K562 (cell line): Measurements from ENCODE around the gene DPYSL3. TPM values are rescaled to one million over a fixed set of nuclear protein-coding genes. Genes with fewer than 3 reads are reported as not detected.

Experiments used
- ATAC-seq: fragments of 200-7000 bp; cut with Tn5 transposase; 3 replicates; pipeline ENCODE4 v1.9.1; 2020; ENCODE audit warnings: moderate library complexity
- BruUV-seq: library from RNA; stranded (reverse); fragments of 400-500 nt; replicated peaks from 2 replicates; lab custom pipeline; 2021; lab: Mats Ljungman, UMichigan
- CTCF ChIA-PET: fragments of 300-600 bp; formaldehyde crosslinking; extraction: SDS; loops from one replicate; lab custom pipeline; 2021; ENCODE audit warnings: low intra/inter-chr PET ratio; lab: Yijun Ruan, JAX
- POLR2A ChIA-PET: fragments of 300-600, 350-650 bp; sonication (Branson Sonifier 250); formaldehyde crosslinking; extraction: SDS; loops from one replicate; lab custom pipeline; 2021; ENCODE audit warnings: antibody characterized with exemption, inconsistent platforms; lab: Yijun Ruan, JAX
- DNase-seq, 4 experiments: peaks; one replicate each; pipeline versions ENCODE4 v3.0.0 to v3.0.0-alpha.2; 2011 to 2018; ENCODE audit warnings: low spot score in 3 of 4, mixed read lengths in 3 of 4; ENCODE audit errors: extremely low read depth in 1 of 4
- FAIRE-seq: peaks from 2 replicates; lab custom pipeline; 2011; peaks lifted over from hg19 to GRCh38; lab: Jason Lieb, UNC
- H2AFZ ChIP-seq: 2 replicates; pipeline ENCODE4 v1.6.0; 2011; ENCODE audit warnings: low read depth, low read length, control low read depth, inconsistent platforms
- H3K27ac ChIP-seq: fragments of 200-600 bp; 3 replicates; pipeline ENCODE4 v1.8.0; 2011; ENCODE audit warnings: low read depth, mild to moderate bottlenecking, control low read depth, inconsistent platforms, low read length, moderate library complexity, mixed read lengths; ENCODE audit errors: extremely low read depth
- H3K27me3 ChIP-seq, 2 experiments: fragments of 300-600 bp in 1 of 2; 2 replicates in 1 of 2; 3 replicates in 1 of 2; pipeline versions ENCODE4 v1.6.0 to v1.8.0; 2011; ENCODE audit warnings: inconsistent platforms in 2 of 2, low read length in 2 of 2, mild to moderate bottlenecking in 1 of 2, mixed read lengths in 1 of 2, moderate library complexity in 1 of 2; ENCODE audit not compliant: control insufficient read depth in 2 of 2, insufficient read depth in 2 of 2
- H3K36me3 ChIP-seq: fragments of 300-600 bp; 3 replicates; pipeline ENCODE4 v1.8.0; 2011; ENCODE audit warnings: mild to moderate bottlenecking, low read length, inconsistent platforms; ENCODE audit not compliant: control insufficient read depth, insufficient read depth
- H3K4me1 ChIP-seq, 2 experiments: fragments of 200-600 bp in 1 of 2; replicated peaks in 1 of 2; 2 replicates in 1 of 2; 3 replicates in 1 of 2; pipeline versions ENCODE4 v1.5.1 to v1.8.0; 2011; ENCODE audit warnings: inconsistent platforms in 2 of 2, low read length in 2 of 2, mild to moderate bottlenecking in 1 of 2, mixed read lengths in 1 of 2, moderate library complexity in 1 of 2; ENCODE audit not compliant: control insufficient read depth in 2 of 2, insufficient read depth in 2 of 2
- H3K4me2 ChIP-seq: 2 replicates; pipeline ENCODE4 v1.6.1; 2011; ENCODE audit warnings: low read length, control low read depth, inconsistent platforms, mixed read lengths; ENCODE audit not compliant: insufficient read depth
- H3K4me3 ChIP-seq: fragments of 200-600 bp; sonication (generic), shearing (Covaris generic); 2 replicates; pipeline ENCODE4 v1.5.1; 2016; ENCODE audit warnings: control low read depth, inconsistent platforms
- H3K79me2 ChIP-seq: fragments of 200-600 bp; 3 replicates; pipeline ENCODE4 v1.8.0; 2011; ENCODE audit warnings: low read length, inconsistent platforms; ENCODE audit not compliant: control insufficient read depth, insufficient read depth
- H3K9ac ChIP-seq, 2 experiments: 2 replicates each; pipeline versions ENCODE4 v1.6.0 to v1.6.1; 2011; ENCODE audit warnings: low read depth in 2 of 2, low read length in 2 of 2, control low read depth in 1 of 2, inconsistent platforms in 1 of 2, mild to moderate bottlenecking in 1 of 2, mixed read lengths in 1 of 2; ENCODE audit not compliant: insufficient read depth in 1 of 2
- H3K9me1 ChIP-seq: one replicate; pipeline ENCODE4 v1.6.0; 2011; ENCODE audit warnings: inconsistent platforms, mild to moderate bottlenecking, low read length, moderate library complexity; ENCODE audit not compliant: control insufficient read depth, insufficient read depth
- H3K9me3 ChIP-seq: replicated peaks from 2 replicates; pipeline ENCODE4 v1.5.1; 2011; ENCODE audit warnings: low read depth, low read length, inconsistent platforms; ENCODE audit not compliant: control insufficient read depth, insufficient read depth
- H4K20me1 ChIP-seq: replicated peaks from 2 replicates; pipeline ENCODE4 v1.6.1; 2011; ENCODE audit warnings: low read length, inconsistent platforms, mixed read lengths; ENCODE audit not compliant: control insufficient read depth, insufficient read depth
- BMI1 ChIP-seq: fragments of 150-350 bp; IDR thresholded peaks from 2 replicates; pipeline ENCODE4 v1.6.1; 2014; ENCODE audit warnings: low read length
- BRD9 ChIP-seq: fragments of 450-650 bp; IDR thresholded peaks from 2 replicates; pipeline ENCODE4 v1.6.1; 2018; ENCODE audit warnings: low read depth; ENCODE audit not compliant: partially characterized antibody
- BRF2 ChIP-seq: IDR thresholded peaks from 3 replicates; pipeline ENCODE4 v1.6.1; 2011; ENCODE audit warnings: borderline replicate concordance, mild to moderate bottlenecking; ENCODE audit not compliant: insufficient read length, insufficient read depth
- CBX8 ChIP-seq: fragments of 200-600 bp; sonication (generic); IDR thresholded peaks from 2 replicates; pipeline ENCODE4 v1.6.1; 2012; ENCODE audit warnings: borderline replicate concordance, mixed run types, low read depth, mild to moderate bottlenecking, moderate library complexity, mixed read lengths, low read length, control low read depth, inconsistent platforms; ENCODE audit not compliant: poor library complexity, severe bottlenecking; ENCODE audit errors: extremely low read depth
- CTCF ChIP-seq, 3 experiments: IDR thresholded peaks in 2 of 3; conservative IDR thresholded peaks in 1 of 3; 2 replicates each; pipeline ENCODE4 v1.5.1; 2011 to 2012; ENCODE audit warnings: low read length in 3 of 3, mild to moderate bottlenecking in 3 of 3, control low read depth in 2 of 3, improper control_type of control experiment in 1 of 3, inconsistent platforms in 1 of 3, low read depth in 1 of 3, mixed read lengths in 1 of 3, moderate library complexity in 1 of 3; ENCODE audit not compliant: insufficient read depth in 2 of 3
- HNRNPLL ChIP-seq: fragments of 200-400 bp; formaldehyde crosslinking; IDR thresholded peaks from 2 replicates; pipeline ENCODE4 v1.6.1; 2017; ENCODE audit warnings: low read length, low read depth, mild to moderate bottlenecking; ENCODE audit not compliant: poor library complexity, severe bottlenecking
- NCOR1 ChIP-seq: fragments of 450-650 bp; IDR thresholded peaks from 2 replicates; pipeline ENCODE4 v1.6.1; 2016; ENCODE audit warnings: mild to moderate bottlenecking, moderate library complexity
- PML ChIP-seq: IDR thresholded peaks from 2 replicates; pipeline ENCODE4 v1.6.1; 2012; ENCODE audit warnings: low read length, inconsistent platforms
- SMC3 ChIP-seq: conservative IDR thresholded peaks from 2 replicates; pipeline ENCODE4 v1.6.1; 2011; ENCODE audit warnings: low read depth, low read length, improper control_type of control experiment; ENCODE audit not compliant: insufficient read depth
- TAF15 ChIP-seq: fragments of 200-400 bp; formaldehyde crosslinking; IDR thresholded peaks from 2 replicates; pipeline ENCODE4 v1.6.1; 2017; ENCODE audit warnings: mild to moderate bottlenecking, low read depth, low read length, moderate library complexity
- ZBTB8A ChIP-seq: fragments of 450-650 bp; IDR thresholded peaks from 2 replicates; pipeline ENCODE4 v1.6.1; 2018; ENCODE audit warnings: mild to moderate bottlenecking, moderate library complexity; ENCODE audit not compliant: partially characterized antibody
- ZNF277 ChIP-seq: fragments of 250-450 bp; sonication (Bioruptor Pico); IDR thresholded peaks from 2 replicates; pipeline ENCODE4 v1.8.0; 2022; ENCODE audit warnings: inconsistent platforms, mild to moderate bottlenecking, moderate library complexity, borderline replicate concordance
- ZNF583 ChIP-seq: fragments of 250-450 bp; sonication (Bioruptor Pico); IDR thresholded peaks from 2 replicates; pipeline ENCODE4 v1.4.0; 2020
- ZNF695 ChIP-seq: fragments of 450-650 bp; formaldehyde crosslinking; IDR thresholded peaks from 2 replicates; pipeline ENCODE4 v1.4.0; 2020; ENCODE audit warnings: mild to moderate bottlenecking, moderate library complexity
- WGBS: fragments of 100-300 bp; shearing (Covaris generic); methylation state at CpG from one replicate; pipeline ENCODE4 v1.1.6; 2016; ENCODE audit warnings: low coverage, mixed read lengths; ENCODE audit not compliant: insufficient coverage; ENCODE audit errors: missing lambda C conversion rate; 5-methylcytosine and 5-hydroxymethylcytosine counted together
- in situ Hi-C: fragments of 300-500 bp; cut with MboI; formaldehyde crosslinking; loops from 4 replicates; pipeline ENCODE4 v1.15.0; 2018; ENCODE audit warnings: inconsistent platforms, mixed read lengths
- intact Hi-C: fragments of 100-400 bp; cut with micrococcal nuclease; formaldehyde crosslinking; loops from 2 replicates; pipeline ENCODE4 v1.14.2; 2022
- polyA plus RNA-seq, 8 experiments: library from polyadenylated mRNA; depleted of rRNA in 4 of 8; stranded (reverse) in 5 of 8; unstranded in 3 of 8; fragments of >200 nt; fragmentation: Nextera tagmentation in 2 of 8; fragmentation: Illumina TruSeq in 1 of 8; extraction: Ambion mirVana in 2 of 8; extraction: Trizol in 1 of 8; gene quantifications; 2 replicates each; pipeline versions ENCODE4 v1.2.1 to v1.2.3, GENCODE V29; 2011 to 2014; ENCODE audit warnings: inconsistent platforms in 1 of 8, missing spikeins in 1 of 8
- total RNA-seq, 7 experiments: library from RNA; depleted of rRNA in 6 of 7; stranded (reverse); fragments of >200 nt in 6 of 7; fragmentation: Illumina TruSeq in 2 of 7; extraction: Trizol in 2 of 7; gene quantifications; 2 replicates each; pipeline versions ENCODE4 v1.2.1 to v1.2.3, GENCODE V29; 2011 to 2021; ENCODE audit warnings: low replicate concordance in 1 of 7

Gene DPYSL3
- total and polyA plus RNA-seq, 9 of the 15 experiments (the other 6 are each of a cell fraction or from before 2014, with no cell fraction given): 0.07 to 0.55 TPM; not detected in 7

GRCh38 chr5:147411359-147412319, 98.2 kb downstream of the DPYSL3 start (continued):
- TF ChIP-seq BMI1: no peak
- TF ChIP-seq BRF2: no peak
- TF ChIP-seq CBX8: no peak
- no peak for TF ChIP-seq ZNF583 (CRISPR knock-in tag)

GRCh38 chr5:147410496-147411358, 99.1 kb downstream of the DPYSL3 start:
- no TSS peak for BruUV-seq
- H3K27me3 ChIP-seq: no peaks in the 10 kb centered on the region
- H3K4me1 ChIP-seq: no peaks in the 10 kb centered on the region
- H3K9me1 ChIP-seq: no peaks in the 10 kb centered on the region
- no peaks in the 10 kb centered on the region for H3K9me3 ChIP-seq
- ChIA-PET CTCF (no interaction called here), POLR2A (no interaction called here)
- no peak for DNase-seq
- H3K4me3 ChIP-seq: no peak overlapping the region
- H4K20me1 ChIP-seq: no peaks in the 10 kb centered on the region
- H3K79me2 ChIP-seq: no peaks in the 10 kb centered on the region
- FAIRE-seq: no peak
- no peak overlapping the region for H2AFZ ChIP-seq
- intact Hi-C loops: no loop called here
- in situ Hi-C loops: no loop called here
- H3K36me3 ChIP-seq: no peaks in the 10 kb centered on the region
- WGBS: 2% methylated on average over 8 of the region's 8 CpGs
- H3K9ac ChIP-seq: no peak overlapping the region
- no peak for ATAC-seq
- no peak overlapping the region for H3K27ac ChIP-seq
- no peak overlapping the region for H3K4me2 ChIP-seq
- TF ChIP-seq PML (no peak), NCOR1 (no peak), ZBTB8A (no peak), BRD9 (no peak), ZNF695 (CRISPR knock-in tag) (no peak), HNRNPLL (no peak), TAF15 (no peak), CTCF (IDR thresholded peaks at IDR 0.05 in 2 of 3, conservative IDR thresholded peaks at IDR 0.05 in 1 of 3; ENCODE audit: insufficient read depth in 2 of 3, low read depth in 1 of 3, low read length in 3 of 3) (no peak), SMC3 (no peak), ZNF277 (no peak)
